Stomach smooth muscle (tissue), 2 donors: ENCODE results near the gene SLC6A7.

Experiments used
- H3K27ac ChIP-seq: one replicate; pipeline ENCODE4 v1.7.0; 2013; ENCODE audit warnings: mild to moderate bottlenecking, low read length, inconsistent platforms
- H3K27me3 ChIP-seq, 2 donors: one replicate each; pipeline ENCODE4 v1.7.0; 2013; ENCODE audit warnings: low read length in 2 of 2; ENCODE audit not compliant: insufficient read depth in 2 of 2, control insufficient read depth in 1 of 2
- H3K36me3 ChIP-seq, 2 donors: one replicate each; pipeline ENCODE4 v1.7.0; 2013; ENCODE audit warnings: low read length in 2 of 2; ENCODE audit not compliant: control insufficient read depth in 2 of 2, insufficient read depth in 2 of 2
- H3K4me1 ChIP-seq: one replicate; pipeline ENCODE4 v1.7.0; 2013; ENCODE audit warnings: low read length; ENCODE audit not compliant: control insufficient read depth, insufficient read depth
- H3K4me3 ChIP-seq, 2 donors: one replicate each; pipeline ENCODE4 v1.7.0; 2013; ENCODE audit warnings: low read length in 2 of 2
- H3K9ac ChIP-seq, 2 donors: one replicate each; pipeline ENCODE4 v1.7.0; 2013; ENCODE audit warnings: low read length in 2 of 2, mild to moderate bottlenecking in 1 of 2
- H3K9me3 ChIP-seq, 2 donors: one replicate each; pipeline ENCODE4 v1.7.0; 2013; ENCODE audit warnings: low read length in 2 of 2; ENCODE audit not compliant: control insufficient read depth in 2 of 2
- donor health status: healthy.
- donor health status: Pancreatic carcinoma.

SLC6A7 gene

DNA sequence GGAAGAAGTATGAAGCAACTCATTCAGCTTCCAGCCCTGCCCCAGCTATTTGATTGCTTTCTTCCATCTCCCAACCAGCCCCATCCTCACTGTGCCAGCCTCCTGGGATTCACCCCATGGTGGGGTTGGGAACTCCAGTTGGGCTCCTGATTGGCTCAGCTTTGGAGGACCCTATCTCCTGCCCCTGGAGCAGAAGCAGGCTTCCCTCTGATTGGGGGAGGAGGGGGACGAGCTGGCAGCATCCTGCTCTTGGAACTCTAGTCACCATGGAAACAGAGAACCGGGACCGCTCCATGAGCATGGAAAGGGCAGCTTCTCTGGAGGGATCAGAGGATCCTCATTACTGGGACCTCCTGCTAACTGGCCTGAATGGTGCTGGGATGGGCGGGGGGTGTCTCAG, 2.6 kb downstream of the SLC6A7 start:
- H3K36me3 ChIP-seq = no peaks in the 10 kb centered on the region
- H3K9ac ChIP-seq = no peak overlapping the region
- peaks cover 23 to 31% of the 10 kb centered on the region in 2 donors for H3K27me3 ChIP-seq
- H3K27ac ChIP-seq = no peak overlapping the region
- H3K4me3 ChIP-seq = no peak overlapping the region
- no peaks in the 10 kb centered on the region for H3K9me3 ChIP-seq
- H3K4me1 ChIP-seq = peaks cover 5% of the 10 kb centered on the region

DNA sequence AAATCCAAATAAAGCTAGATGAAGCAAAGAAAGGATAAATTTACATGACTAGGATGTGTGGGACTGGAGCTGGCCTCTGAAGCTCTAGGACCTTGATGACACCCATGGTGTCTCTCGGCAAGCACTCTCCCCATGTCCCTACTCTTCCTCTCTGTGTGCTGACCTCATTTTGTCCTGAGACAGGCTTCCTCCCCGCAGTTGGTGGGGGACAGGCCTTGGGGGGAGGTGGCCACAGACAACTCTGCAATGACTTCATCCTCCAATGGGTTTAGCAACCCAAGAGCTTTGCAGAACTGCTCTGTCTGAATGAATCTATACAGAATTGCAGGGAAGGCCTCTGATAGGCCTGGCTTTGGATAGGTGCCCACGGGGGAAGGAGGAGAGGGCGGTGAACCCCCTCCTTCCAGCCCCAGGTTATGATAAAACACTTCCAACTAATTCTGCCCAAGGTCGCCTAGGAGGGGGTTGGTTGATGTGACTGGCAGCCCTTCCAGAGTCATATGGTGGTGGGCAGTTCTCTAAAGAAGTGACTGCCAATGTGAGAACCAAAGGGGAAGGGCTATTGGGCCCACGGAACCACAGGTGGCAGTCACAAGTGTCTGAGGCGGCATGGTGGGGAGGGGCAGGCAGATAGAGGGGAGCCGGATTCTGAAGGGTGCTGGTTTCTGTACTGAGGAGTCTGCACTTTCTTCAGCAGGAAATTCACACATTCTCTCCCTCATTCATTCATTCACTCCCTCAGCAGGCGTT, 6.0 kb downstream of the SLC6A7 start:
- no peak overlapping the region for H3K27ac ChIP-seq
- no peaks in the 10 kb centered on the region for H3K4me1 ChIP-seq
- H3K9me3 ChIP-seq = no peaks in the 10 kb centered on the region
- H3K27me3 ChIP-seq = peaks cover 2% of the 10 kb centered on the region in 2 donors
- no peaks in the 10 kb centered on the region for H3K36me3 ChIP-seq
- H3K9ac ChIP-seq = no peak overlapping the region
- no peak overlapping the region for H3K4me3 ChIP-seq

DNA sequence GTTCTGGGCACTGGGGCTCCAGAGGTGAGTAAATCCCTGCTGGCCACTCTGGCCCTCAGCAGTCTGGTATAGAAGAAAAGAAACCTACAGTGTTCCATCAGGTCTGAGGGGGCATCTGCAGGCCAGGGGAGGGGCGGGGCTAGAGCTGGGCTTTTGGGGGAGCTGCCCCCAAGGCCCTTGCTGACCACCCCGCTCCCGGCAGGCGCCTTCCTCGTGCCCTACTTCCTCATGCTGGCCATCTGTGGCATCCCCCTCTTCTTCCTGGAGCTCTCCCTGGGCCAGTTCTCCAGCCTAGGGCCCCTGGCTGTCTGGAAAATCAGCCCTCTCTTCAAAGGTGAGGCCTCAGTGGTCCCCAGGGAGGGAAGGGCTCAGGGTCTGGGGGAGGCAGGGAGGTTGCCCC, 6.7 kb downstream of the SLC6A7 start:
- Histone ChIP-seq H3K9me3 (no peaks in the 10 kb centered on the region), H3K9ac (no peak overlapping the region), H3K27me3 (peaks cover 0 to 2% of the 10 kb centered on the region in 2 donors), H3K4me3 (no peak overlapping the region), H3K4me1 (no peaks in the 10 kb centered on the region), H3K36me3 (no peaks in the 10 kb centered on the region), H3K27ac (no peak overlapping the region)

DNA sequence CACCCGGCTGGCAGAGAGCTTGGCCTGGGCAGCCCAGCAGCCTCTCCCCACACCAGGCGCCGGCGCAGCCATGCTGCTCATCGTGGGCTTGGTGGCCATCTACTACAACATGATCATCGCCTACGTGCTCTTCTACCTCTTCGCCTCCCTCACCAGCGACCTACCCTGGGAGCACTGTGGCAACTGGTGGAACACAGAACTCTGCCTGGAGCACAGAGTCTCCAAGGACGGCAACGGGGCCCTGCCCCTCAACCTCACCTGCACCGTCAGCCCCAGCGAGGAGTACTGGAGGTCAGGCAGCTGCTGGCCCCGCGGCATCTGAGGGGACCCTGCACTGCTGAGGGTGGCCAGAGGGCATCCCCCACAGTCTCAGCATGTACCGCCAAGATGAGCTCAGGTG, 7.1 kb downstream of the SLC6A7 start:
- Histone ChIP-seq H3K4me1 (no peaks in the 10 kb centered on the region), H3K9ac (no peak overlapping the region), H3K27ac (no peak overlapping the region), H3K9me3 (no peaks in the 10 kb centered on the region), H3K27me3 (peaks cover 0 to 2% of the 10 kb centered on the region in 2 donors), H3K36me3 (no peaks in the 10 kb centered on the region), H3K4me3 (no peak overlapping the region)

DNA sequence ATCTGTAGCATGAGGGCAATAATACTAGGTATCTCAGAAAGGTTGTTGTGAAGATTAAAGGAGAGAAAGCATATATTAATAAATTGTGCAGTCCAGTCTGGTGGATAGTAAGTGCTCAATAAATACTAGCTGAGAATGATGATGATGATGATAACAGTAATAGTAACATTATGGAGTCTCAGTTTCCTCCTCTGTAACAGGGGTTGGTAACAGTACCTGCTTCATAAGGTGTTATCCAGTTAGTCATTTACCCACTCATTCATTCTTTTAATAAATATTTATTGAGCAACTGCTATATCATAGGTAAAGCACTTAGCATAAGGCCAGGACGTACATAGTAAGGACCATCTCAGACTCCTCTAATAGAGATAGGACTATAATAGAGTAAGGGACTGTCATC, 7.6 kb downstream of the SLC6A7 start:
- no peaks in the 10 kb centered on the region for H3K36me3 ChIP-seq
- peaks cover 0 to 2% of the 10 kb centered on the region in 2 donors for H3K27me3 ChIP-seq
- no peaks in the 10 kb centered on the region for H3K9me3 ChIP-seq
- H3K27ac ChIP-seq = no peak overlapping the region
- no peaks in the 10 kb centered on the region for H3K4me1 ChIP-seq
- H3K4me3 ChIP-seq = no peak overlapping the region
- H3K9ac ChIP-seq = no peak overlapping the region

DNA sequence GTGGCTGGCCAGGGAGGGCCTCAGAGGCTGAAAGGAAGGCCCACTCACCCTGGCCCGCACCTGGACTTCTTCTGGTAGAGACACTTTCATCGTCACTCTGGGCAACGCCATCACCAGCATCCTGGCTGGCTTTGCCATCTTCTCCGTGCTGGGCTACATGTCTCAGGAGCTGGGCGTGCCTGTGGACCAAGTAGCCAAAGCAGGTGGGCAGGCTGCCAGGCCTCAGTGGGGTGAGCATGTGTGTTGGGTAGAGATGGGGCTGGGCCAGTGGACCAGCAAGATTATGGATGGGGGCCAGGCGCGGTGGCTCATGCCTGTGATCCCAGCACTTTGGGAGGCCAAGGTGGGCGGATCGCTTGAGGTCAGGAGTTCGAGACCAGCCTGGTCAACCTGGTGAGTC, 12.6 kb downstream of the SLC6A7 start:
- Histone ChIP-seq H3K9me3 (no peaks in the 10 kb centered on the region), H3K27me3 (no peaks in the 10 kb centered on the region), H3K4me3 (no peak overlapping the region), H3K9ac (no peak overlapping the region), H3K36me3 (no peaks in the 10 kb centered on the region), H3K4me1 (no peaks in the 10 kb centered on the region), H3K27ac (no peak overlapping the region)

DNA sequence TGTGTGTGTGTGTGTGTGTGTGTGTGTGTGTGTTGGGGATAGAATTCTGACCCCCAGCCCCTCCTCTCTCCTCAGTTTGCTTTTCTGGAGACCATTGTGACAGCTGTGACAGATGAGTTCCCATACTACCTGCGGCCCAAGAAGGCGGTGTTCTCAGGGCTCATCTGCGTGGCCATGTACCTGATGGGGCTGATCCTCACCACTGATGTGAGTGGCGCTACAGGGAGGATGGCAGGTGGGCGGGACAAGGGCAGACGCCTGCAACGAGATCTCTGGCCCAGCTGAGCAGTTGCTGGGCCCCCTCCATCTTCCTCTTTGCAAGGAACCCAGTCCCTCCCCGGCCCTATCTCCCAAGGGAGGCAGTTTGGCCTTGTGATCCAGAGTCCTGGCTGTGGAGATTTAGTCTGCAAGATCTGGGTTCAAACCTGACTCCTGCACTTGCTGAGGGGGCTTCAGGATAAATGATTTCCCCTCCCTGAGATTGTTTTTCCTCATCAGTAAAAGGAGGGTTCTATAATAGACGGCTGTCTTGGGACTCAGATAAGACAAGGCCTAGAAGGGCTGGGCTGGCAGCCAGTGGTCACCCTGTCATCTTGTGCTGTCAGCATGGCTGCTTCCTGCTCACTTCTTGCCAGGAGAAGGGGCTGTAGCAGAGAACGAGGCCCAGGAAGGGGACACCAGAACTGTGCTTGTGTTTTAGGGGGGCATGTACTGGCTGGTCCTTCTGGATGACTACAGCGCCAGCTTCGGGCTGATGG, 14.1 kb downstream of the SLC6A7 start:
- H3K4me1 ChIP-seq = no peaks in the 10 kb centered on the region
- H3K27ac ChIP-seq = no peak overlapping the region
- H3K36me3 ChIP-seq = no peaks in the 10 kb centered on the region
- H3K27me3 ChIP-seq = no peaks in the 10 kb centered on the region
- H3K9me3 ChIP-seq = no peaks in the 10 kb centered on the region
- no peak overlapping the region for H3K4me3 ChIP-seq
- no peak overlapping the region for H3K9ac ChIP-seq

DNA sequence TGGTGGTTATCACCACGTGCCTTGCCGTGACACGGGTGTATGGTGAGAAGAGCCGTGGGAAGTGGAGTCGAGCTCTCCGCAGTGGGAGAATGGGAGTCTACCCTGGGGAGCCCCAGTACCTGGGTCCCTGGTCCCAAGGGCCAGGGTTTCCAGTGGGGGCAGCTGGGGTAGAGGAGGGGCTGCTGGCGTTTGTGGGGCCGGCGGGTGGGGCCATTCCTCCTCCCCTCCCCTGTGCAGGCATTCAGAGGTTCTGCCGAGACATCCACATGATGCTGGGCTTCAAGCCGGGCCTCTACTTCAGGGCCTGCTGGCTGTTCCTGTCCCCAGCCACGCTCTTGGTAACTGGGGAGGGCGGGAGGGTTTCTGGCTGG, 14.7 kb downstream of the SLC6A7 start:
- no peaks in the 10 kb centered on the region for H3K36me3 ChIP-seq
- no peak overlapping the region for H3K27ac ChIP-seq
- no peaks in the 10 kb centered on the region for H3K27me3 ChIP-seq
- no peaks in the 10 kb centered on the region for H3K4me1 ChIP-seq
- H3K9ac ChIP-seq = no peak overlapping the region
- H3K4me3 ChIP-seq = no peak overlapping the region
- no peaks in the 10 kb centered on the region for H3K9me3 ChIP-seq

DNA sequence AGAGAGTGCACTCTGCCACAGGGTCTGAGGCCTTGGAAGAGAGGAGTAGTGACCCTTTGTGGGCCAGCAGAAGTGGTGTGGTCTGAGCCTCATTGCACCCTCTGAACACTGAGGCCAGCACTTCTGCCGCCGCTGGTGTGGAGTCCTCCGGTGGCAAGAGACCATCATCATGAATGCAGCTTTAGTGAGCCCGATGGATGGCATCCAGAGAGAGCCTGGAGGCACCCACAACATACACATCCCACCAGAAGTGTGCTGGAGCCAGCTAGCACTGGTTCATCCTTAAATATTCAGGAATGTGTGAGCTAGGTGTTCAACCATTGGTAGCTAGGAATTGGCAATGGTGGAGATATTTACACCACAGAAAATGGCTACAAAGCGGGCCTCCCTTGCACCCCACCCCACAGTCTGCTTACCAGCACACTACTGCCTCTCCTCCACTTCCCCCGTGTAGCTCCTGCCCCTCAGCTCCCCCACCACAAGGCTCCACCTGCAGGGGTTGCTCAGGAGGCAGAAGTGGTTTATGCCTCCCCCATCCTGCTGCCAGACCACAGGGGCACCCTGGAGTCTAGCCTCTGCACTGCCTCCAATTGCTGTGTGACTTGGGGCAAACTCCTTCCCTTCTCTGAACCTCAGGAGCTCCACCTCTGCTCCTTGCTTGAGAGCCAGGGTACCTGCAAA, 16.4 kb downstream of the SLC6A7 start:
- no peak overlapping the region for H3K27ac ChIP-seq
- H3K36me3 ChIP-seq = no peaks in the 10 kb centered on the region
- H3K27me3 ChIP-seq = peaks cover 0 to 2% of the 10 kb centered on the region in 2 donors
- H3K4me3 ChIP-seq = no peak overlapping the region
- no peaks in the 10 kb centered on the region for H3K9me3 ChIP-seq
- H3K9ac ChIP-seq = no peak overlapping the region
- no peaks in the 10 kb centered on the region for H3K4me1 ChIP-seq

DNA sequence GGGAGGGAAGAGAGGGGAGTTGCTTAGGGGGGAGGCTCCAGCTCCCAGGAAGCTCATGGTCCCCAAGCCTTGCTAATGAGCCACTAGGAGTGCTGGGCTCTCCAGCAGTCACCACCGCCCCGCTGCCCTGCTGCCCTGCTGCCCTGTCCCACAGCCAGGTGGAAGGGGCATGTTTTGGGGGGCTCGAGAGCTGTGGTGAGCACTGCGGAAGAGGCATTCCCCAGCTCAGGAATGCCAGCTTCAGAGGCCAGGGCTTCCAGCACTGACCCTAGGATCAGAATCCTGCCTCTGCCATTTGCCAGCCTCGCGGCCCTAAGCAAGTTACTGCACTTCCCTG, 16.9 kb downstream of the SLC6A7 start:
- no peak overlapping the region for H3K4me3 ChIP-seq
- no peaks in the 10 kb centered on the region for H3K36me3 ChIP-seq
- no peak overlapping the region for H3K9ac ChIP-seq
- no peak overlapping the region for H3K27ac ChIP-seq
- H3K9me3 ChIP-seq = no peaks in the 10 kb centered on the region
- peaks cover 0 to 2% of the 10 kb centered on the region in 2 donors for H3K27me3 ChIP-seq
- no peaks in the 10 kb centered on the region for H3K4me1 ChIP-seq
